CD4-positive, alpha-beta T cell treated with Interleukin-10 for 1 hour (primary cell): Measurements from ENCODE around the gene ZNF277.
A peak's percentile ranks its signal among the peaks of the same experiment; 100 is the strongest.

Experiments used
- DNase-seq: peaks from one replicate; pipeline ENCODE4 v3.0.0-alpha.2; 2020

ZNF277 gene, protein sequence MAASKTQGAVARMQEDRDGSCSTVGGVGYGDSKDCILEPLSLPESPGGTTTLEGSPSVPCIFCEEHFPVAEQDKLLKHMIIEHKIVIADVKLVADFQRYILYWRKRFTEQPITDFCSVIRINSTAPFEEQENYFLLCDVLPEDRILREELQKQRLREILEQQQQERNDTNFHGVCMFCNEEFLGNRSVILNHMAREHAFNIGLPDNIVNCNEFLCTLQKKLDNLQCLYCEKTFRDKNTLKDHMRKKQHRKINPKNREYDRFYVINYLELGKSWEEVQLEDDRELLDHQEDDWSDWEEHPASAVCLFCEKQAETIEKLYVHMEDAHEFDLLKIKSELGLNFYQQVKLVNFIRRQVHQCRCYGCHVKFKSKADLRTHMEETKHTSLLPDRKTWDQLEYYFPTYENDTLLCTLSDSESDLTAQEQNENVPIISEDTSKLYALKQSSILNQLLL

DNA sequence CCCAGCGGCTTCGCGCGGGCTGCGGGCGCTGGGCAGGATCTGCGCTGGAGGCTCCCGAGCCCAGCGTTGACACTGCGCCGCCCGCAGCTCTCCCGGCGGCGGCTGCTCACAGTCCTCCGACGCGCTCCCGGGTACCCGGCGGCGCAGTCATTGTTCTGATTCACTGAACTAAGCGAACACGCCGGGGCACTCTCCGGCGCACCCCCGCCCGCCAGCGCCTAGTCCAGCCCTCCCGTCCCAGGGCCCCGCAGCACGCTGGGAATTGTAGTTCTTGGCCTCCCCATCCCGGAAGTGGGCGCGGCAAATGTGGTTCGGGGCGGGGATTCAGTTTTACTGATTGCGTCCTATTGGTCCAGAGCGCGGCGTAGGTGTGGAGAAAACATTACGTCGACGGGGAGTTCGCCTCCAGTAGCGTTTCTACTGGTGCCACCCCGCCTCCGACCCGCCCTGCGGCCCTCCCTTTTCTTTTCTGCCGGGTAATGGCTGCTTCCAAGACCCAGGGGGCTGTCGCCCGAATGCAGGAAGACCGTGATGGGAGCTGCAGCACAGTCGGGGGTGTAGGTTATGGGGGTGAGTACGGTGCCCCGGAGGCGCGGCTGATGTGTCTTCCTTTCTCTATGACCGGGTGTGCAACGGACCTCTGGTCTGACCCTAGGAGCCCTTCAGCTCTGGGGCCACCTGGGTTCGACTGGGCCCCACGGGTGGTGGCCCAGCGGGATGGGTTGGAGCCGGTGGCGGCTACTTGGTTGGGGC, at the start of gene ZNF277, which contains the start of gene DOCK4:
ZNF277 (plus strand) TSS at position 458 of the 753 bp plus-strand sequence; CDS start at position 480, 22 bp downstream.
DOCK4 (minus strand) TSS at position 162 of the 753 bp plus-strand sequence. CDS start 261 bp downstream, outside the sequence.
- peak; percentile 99 for DNase-seq

DNA sequence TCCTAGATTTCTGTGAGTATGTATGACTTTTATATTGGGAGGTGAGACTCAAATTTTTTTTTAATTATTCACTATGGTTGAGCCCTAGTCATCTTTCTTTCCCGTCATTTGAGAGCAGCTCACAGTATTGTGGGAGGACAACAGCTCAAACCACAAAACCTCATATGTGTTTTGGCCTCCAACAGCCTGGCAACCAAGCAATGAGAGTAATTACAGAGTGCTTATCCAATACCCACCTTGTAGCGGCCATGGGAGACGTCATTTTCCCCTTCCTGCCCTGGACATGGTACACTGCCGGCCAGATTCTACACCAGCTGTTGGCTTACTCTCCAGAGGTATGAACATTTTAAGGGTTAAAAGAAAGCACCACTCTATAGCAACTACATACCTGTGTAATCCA, 49.4 kb upstream of the ZNF277 start:
- no peak for DNase-seq

DNA sequence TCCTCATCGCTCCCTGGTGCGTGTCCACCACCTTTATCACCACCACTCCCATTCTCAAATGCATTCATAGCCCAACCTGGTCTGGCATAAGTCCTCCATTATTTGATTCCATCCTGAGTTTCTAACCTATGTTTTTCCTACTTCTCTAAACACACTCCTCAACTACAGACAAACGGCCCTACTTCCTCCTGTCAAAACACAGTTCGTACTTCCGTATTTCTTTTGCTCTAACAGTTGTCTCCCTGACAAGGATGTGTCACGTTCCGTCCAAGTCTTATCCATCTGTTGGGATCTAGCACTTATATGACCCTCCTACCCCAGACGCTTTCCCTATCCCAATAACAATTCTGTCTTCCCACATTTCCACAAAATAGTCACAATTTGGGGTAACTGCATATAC, 47.1 kb upstream of the ZNF277 start:
- DNase-seq: no peak

DNA sequence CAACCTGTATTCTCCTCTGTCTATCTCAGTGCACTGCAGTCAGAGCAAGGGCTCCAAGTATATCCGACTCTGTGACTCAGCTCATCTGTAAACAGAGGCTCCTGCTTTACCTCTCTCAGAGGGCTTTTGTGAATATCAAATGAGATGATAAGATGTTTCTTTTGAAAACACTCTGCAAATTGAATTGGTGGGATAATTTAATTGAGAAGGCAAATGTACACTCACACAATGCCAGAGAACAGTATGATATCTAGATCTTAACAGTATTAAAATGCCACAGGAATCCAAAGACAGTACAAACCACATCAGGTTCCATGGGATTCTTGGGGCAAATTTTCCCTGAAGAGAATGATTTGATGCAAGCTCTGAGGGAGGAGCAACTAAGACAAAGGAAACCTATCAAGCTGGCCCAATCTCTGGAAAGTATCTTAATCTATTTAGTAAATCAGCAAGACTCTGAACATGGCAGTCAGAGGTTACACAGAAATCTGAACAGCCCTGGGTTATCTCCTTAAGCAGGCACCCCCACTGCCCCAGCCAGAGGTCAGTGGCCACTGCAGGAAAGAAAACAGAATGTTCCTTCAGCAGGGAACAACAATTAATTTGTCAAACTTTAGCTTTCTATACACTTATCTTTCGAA, 46.2 kb upstream of the ZNF277 start:
- no peak for DNase-seq

DNA sequence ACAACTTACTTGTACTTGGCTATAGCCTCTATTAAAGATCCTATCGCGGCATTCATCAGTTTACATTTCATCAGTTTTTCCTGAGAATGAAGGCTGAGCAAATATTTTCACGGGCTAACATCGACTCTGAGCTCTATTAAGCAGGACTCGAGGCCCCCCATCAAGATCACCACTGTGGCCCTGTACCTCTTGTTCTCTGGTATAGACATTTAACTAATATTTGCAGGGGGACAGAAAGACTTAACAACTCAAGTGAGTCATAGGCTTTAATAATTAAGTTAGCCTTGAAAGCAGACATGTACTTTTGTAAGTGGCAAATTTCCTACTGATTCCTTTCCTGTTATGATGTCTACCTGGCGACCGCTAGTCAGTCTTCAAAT, 45.7 kb upstream of the ZNF277 start:
- no peak for DNase-seq

DNA sequence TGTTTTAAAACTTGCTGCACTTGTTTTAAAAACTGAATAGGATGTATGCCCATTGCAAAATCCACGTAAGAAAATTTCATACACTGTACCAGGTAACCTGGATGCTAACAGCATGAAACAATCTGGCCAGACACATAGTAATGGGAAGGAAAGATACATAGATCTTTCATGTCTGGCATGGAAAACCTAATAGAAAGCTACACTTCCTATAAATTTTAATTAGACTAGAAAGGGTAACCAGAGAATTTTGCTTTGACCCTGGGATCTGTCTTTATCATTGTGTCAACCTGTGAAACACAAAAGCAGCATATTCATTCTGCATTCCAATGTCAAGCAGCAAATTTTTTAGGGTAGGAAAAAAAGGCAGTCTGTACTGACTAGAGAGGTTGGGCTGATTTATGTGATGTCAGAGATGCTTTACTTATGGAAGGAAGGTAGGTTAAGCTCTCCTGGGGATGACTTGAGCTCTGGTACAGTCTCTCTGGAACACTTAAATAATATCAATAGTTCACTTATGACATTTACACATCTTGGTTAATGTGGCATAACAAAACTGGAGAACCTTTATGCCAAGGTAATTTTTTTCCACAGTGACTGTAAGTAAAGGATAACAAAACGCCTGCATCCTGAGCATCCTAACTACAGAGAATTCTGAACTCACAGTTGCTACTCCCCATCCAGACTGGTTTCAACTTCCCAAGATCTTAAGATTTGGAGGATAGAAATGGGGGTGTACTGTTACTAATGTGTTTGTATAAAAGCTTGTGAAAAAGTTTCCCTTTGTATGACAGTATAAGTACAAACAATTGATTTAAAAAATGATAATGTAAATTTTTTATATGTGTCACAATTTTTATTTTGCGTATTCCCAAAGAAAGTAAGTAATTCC, 45.0 kb upstream of the ZNF277 start:
- DNase-seq: no peak

DNA sequence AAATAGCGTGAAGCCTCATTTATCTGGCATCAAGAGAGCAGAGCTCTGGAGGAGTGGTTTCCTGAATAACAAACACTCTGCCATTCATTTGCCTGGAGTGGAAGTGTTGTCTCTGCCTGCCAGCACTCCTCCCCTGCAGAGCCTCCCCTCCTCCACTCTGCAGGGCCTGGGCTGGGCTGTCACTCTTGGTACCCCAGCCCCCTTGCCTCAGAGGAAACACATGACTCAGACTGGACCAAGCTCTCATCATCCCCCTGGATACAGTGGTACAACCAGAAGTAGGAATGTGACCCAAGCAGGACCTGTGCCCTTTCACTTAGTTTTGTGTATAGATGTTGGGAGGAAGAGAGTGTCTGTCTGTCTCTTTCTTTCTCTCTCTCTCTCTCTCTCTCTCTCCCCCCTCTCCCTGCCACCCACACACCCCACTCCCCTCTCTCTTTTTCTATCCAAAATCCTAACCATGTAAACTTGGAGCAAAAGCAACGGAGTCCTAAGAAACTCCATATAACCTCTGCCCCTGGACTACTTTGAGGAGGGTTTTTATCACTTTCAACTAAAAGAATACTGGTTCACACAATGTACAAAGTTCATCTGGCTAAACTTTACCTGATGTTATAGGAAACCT, 44.2 kb upstream of the ZNF277 start:
- no peak for DNase-seq

DNA sequence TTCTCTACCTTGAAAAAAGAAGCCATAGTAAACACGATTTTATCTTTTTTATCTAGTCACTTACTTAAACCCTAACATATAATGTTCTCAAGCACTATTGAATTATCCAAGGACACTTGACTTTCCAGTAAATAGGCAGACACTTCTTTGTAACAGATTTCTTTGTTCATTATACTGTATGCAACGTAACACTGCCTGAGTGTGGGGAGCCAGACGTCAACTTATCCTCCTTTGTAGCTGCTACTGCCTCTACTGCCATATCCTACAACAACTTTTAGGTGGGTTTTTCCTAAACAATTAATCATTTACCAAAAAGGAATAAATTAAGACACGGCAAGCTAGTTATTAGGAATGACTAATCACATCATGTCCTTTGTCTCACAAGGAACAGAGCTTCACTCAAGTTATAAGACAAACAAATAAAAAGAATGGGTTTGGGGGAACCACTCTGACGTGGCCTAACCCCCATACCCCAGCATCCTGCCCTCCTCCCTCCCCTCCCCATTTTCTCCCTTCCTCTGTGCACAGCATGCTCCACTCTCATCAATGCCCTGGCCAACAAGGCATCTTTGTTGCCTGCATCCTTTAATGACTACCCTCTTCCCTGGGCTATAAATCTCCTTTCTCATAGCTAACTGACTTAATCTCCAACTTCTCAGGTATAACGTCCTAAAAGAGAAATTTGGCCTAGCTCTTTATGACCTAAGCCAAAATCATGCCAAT, 43.5 kb upstream of the ZNF277 start:
- no peak for DNase-seq

DNA sequence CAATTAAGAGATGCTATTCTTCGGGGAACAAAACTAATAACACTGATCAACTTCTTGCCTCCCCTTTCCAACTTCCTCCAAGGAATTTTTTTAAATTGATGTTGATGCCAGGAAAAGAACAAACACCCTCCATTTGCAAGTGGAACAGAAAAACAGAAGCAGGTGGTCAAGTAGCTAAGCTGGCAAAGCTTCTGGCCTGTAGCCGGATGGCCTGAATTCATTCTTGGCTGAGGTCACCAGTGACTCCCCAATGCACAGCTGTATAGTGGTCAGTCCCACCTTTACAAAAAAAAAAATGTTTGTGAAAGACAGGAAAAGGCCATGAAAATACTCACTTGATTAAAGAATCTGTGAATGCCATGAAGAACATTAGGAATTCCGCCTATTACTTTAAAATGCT, 39.3 kb upstream of the ZNF277 start:
- no peak for DNase-seq

DNA sequence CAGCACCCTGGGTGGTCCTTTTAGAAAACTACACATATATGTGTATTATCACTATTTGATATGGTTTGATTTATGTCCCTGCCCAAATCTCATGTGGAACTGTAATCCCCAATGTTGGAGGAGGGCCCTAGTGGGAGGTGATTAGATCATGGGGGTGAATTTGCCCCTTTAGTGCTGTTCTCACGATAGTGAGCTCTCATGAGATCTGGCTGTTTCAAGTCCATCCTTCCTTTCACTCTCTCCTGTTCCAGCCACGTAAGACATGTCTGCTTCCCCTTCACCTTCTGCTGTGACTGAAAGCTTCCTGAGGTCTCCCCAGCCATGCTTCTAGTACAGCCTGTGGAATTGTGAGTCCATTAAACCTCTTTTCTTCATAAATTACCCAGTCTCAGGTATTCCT, 37.6 kb upstream of the ZNF277 start:
- no peak for DNase-seq

DNA sequence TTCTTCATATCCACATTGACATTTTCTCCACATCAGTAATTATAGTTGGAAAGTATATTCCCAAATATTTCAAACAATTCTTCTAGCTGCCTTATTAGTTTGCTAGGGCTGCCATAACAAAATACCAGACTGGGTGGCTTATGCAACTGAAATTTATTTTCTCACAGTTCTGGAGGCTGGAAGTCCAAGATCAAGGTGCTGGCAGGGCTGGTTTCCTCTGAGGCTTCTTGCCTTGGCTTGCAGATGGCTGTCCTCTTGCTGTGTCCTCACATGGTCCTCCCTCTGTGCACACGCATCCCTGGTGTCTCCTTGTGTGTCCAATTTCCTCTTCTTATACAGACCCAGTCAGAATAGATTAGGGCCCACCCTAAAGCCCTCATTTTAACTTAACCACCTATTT, 34.8 kb upstream of the ZNF277 start:
- no peak for DNase-seq

DNA sequence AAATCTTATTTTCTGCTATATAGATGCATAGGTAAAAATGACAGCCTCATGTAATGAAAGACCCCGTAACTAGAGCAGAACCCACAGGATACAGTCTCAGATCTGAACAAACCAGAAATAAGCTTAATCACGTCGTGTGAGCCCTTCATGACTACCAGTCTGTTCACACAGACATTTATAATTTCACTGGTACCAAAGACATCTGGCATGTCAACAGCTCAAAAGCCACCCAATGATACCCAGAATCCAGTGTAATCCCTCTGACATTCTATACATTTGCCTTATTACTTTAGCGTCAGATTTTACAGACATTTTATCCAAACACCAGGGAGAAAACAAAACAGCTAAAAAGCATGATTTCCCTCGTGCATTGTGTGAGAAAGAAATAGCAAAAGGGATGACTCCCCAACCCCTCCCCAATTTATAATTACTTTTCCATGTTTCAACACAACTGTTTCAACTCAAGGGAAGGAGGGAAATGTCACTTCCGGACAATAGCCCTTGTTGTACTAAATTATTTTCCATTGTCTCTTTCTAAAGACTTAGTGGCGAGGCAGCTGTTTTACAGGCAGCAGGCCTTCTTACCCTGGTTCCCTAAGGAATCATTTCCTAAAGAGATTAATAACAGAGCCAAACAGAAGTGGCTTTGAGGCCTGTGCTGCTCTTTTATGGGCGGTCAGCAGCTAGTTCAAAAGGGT, 33.5 kb upstream of the ZNF277 start:
- DNase-seq: no peak

DNA sequence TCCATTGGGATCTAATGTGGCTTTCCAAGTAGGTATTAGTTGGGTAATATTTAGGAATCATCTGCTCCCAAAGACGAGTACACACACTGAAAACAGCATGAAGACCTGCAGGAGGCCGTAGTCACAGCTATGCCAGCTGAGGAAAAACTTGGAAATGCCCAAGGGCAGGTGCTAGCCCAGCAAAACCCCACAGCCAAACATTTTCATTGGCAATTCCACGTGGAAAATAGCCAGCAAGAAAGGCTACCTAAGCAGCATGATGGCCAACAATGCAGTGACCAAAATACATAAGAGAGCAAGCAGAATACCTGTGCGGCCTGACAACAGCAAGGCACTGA, 33.0 kb upstream of the ZNF277 start:
- no peak for DNase-seq

DNA sequence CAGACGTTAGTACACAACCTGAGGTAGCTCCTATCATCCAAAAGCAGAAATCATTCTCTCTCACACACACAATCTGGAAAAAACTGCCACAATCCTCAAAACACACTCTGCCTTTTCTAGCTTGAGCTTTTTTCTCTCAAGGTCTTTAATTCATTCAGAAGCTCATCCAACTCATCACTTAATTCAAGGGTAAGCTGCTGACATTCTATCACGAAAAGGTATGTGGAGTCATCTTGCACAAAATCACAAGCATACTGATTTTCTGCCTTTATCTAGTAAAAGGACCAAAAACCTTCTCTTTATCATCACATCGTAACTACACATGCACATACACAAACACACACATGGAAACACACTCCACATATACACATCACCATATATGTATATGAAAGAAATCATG, 32.3 kb upstream of the ZNF277 start:
- DNase-seq: no peak

DNA sequence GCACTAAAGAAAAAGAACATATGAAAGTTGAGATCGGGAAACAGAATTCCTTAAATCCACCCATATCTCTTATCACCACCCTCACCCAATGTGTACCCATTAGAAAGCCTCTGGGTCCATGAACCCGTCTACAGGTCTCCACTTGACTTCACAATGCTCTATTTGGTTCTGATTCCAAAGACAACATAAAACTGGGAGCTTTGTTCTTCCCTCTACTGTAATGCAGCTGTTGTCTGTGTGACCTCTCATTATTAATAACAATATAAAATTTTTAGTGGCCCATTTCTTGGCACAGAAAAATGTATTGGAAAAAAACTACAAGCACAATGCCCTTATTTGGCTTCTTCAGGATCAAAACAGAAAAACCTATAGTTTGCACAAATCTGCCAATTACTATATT, 30.3 kb upstream of the ZNF277 start:
- DNase-seq: no peak

DNA sequence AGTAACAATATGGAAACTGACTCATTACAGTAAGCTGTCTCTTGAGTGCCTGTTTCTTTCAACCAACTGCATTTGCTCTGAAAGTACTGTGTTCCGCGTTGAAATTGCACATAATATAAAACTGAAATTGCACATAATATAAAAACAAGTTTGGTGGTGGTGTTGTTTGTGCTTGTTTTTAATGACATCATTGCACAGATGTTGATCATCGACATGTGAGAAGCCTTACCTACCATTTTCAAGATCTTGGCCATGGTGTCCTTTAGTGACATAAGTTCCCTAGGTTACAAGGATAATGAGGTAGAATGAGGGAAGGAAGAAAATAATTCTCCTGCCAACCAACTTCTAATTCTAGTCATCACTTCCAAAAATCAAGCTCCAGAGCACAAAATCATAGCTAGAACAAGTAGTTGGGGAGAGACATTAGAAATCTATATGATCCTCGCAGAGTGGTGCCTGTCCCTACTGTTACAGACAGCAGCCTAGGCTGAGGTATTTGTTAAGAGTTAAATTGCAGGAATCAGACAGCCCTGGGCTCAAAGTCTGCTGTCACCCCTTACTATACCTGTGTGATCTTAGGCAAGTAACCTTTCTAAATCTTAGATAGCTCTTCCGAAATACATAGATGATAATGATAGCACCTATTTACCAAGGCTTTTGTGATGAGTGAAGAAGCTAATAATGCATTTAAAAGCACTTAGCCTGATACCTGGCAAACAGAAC, 29.6 kb upstream of the ZNF277 start:
- DNase-seq: no peak

DNA sequence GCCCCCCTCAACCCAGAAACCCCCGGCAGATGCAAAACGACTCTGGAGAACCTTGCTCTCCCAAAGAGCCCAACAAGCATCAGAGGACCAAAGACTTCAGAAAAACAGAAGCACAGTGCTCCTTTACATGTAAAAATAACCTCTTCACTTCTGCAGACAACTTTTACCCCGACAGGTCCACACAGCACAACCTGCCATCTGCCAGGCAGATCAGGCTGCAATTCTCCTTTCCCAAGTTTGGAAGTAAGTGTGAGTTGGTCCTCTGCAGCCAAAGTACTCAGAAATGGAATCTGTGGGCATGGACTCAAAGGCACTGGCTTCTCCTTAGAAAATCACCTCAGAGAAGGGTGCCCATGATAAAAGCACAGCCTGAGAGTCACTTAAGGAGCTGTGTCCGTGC, 26.3 kb upstream of the ZNF277 start:
- DNase-seq: no peak

DNA sequence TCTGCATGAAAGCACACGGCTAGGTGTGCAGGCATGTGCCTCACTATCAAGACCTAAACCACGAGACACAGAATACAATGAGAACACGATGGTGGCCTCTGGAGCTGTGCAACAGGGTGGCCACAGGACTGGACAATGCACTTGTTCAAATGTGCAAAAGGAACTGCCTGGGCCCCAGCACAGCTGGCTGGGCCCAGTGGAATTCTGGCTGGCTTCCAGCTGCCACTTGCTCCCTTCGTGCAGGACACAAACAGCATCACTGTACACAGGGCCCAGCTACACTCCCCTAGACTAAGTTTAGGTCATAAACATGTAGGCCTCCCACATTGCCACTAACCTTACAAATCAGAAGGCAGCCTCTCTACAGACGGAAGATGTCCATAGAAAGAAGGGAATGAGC, 23.7 kb upstream of the ZNF277 start:
- DNase-seq: no peak

DNA sequence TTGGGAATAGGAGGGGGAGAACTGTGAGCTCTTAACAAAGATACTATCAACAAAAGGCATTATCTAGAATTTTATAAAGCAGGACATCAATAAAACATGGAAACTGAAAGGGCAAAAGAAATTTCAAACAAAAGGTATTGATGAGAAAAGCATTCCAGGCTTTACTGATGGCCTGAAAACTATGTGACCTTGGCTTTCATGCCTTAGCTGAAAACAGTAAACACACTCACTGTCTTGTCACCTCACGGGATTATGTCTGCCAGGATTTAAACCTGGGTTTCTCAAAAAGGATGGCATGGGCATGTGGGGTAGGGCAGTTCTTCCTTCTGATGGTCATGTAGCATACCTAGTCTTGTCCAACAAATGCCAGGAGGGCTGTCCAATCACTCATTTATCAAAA, 23.2 kb upstream of the ZNF277 start:
- no peak for DNase-seq

DNA sequence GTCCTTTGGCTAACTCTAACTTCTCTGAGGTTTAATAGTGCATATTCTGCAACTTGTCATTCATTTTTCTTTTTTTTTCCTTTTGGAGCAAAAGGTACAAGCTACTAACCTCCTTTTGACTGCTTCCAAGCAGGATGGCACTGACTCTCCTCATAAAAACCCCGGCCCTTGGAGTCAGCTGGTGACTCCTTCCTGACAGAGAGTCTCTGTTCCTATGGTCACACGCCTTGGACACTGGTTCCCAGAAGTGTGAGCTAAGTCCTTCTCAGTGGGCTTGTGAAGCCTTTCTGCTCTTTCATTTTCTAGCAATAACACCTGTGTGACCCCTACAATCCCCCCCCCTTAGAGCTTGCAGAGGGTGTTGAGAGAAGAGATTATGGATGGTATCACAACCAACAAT, 22.0 kb upstream of the ZNF277 start:
- no peak for DNase-seq
